HG03469 (cell line): ENCODE results near the gene ZNF518B.
A peak's percentile ranks its signal among the peaks of the same experiment; 100 is the strongest.
"Not testable (repeated sequence)": the region's sequence is repeated elsewhere in the genome, so short reads cannot be mapped to it uniquely, and the experiment has no call there.

ENCODE experiments used
- ATAC-seq: cut with Tn5 transposase; IDR thresholded peaks from one replicate; pipeline ENCODE4 v1.9.1; 2021; ENCODE audit warnings: mild to moderate bottlenecking, moderate library complexity, moderate number of reproducible peaks; ENCODE audit not compliant: unreplicated experiment

Gene ZNF518B

GRCh38 chr4:10456595-10457254, 501 bp downstream of the ZNF518B start:
- peak; percentile 42 for ATAC-seq

- no peak for ATAC-seq
Measured at GRCh38 chr4:10456260-10456594, 999 bp downstream of the ZNF518B start.

DNA sequence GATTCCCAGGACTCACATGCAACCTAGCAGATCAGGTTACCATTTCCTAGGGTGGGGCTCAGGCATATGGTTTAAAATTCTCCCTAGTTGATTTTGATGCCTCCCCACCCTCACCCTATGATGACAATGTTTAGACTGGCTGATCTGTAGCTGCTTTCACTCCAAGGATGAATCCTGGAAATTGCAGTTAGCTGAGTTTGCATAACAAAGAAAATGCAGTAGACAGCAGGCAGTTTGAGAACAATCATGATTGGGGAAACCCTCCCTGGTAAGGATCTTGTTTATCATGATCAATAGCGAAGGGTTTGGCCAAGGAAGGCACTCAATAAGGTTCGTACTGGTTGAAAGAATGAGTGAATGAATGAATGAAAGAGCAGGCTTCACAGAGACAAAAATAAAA, 2.1 kb downstream of the ZNF518B start:
- no peak for ATAC-seq

DNA sequence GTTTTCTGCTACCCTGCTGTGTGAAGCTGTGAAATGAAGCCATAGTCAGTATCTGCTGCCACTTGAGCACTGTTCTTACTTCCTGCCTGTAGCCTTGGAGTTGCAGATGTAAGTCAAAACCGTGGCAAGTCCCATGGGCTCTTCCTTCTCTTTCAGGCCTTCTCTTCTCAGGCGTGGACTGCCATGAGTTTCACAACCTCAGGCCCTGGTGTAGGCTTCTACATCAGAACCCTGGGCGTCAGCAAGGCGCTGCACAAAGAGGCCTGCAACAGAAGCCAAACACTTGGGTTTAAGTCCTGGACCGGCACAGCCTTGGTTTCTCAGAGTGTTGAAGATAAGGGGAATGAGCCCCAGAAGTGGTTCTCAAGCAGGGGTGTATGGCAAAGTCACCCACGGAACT, 2.5 kb downstream of the ZNF518B start:
- no peak for ATAC-seq

DNA sequence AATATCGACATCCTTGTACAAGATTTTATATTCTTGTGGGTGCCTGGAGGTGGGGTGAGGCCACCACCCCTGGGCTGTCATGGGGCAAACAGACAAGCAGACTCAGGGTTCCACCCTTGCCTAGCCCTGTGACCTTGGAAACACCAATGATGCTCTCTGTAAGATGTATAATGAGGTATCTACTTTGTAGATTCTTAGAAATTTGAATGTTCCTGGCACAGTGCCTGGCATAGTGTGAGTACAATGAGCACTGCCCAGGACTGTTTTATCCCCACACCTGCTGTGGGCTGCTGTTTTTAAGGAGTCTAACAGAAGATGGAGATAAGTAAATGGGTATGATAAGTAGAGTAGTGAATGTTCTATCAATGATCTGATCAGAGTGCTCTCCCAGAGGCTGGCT, 3.1 kb downstream of the ZNF518B start:
- no peak for ATAC-seq

- ATAC-seq = no peak
Measured at GRCh38 chr4:10448991-10449390, 8.2 kb downstream of the ZNF518B start.

DNA sequence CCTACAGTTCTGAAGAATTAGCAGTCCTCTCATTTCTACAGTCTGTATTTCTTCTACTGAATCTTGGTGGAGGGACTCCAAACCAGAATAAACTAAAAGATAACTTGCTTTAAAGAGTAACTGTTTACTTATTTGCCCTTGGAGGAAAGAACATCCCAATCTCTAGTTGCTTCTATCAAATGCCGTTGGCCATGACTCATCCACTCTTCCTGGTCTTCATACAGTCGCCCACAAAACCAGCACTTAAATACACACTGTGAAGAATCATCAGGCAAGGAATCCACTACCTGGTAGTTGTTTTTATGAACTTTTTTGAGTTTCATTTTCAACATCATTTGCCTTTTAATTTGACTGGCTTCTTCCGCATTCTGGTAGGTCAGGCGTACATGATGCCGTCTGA, 14.2 kb downstream of the ZNF518B start:
- ATAC-seq = no peak

GRCh38 chr4:10441512-10441911, 15.7 kb downstream of the ZNF518B start:
- ATAC-seq = no peak

DNA sequence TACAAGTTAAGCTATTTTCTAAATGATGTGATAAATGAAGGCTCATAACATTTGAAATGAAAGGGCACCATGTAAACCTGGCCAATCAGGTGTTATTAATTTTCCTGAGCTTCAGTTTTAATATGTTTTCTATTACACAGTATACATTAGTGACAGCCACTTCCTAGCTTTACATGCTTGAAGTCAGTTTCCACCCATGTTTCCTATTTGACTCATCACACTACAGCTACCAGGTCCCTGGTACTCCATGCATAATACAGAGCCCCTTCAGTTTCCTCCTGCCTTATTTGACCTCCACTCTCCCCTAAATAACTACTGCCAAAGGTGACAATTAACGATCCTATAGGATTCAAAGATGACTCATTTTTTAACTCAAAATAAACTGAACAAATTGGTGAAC, 18.3 kb downstream of the ZNF518B start:
- ATAC-seq = no peak

DNA sequence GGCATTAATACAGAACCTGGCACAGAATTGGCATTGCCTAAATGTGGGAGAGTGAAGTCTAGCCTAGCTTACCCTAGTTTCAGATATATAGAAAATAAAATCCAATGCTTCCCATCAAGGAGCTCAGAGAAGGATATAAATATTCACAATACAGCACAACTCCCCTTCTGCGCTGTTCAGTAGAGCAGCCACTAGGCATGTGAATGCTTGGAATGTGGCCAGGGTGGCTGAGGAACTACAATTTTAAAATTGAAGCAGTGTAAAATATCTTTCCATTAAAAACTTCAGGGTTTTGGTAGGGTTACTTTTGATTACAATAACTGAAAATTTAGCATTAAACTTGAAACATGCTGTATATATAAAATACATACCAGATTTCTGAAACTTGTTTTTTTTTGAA, 19.5 kb downstream of the ZNF518B start:
- no peak for ATAC-seq

GRCh38 chr4:10427680-10428079, 29.5 kb downstream of the ZNF518B start:
- ATAC-seq = not testable (repeated sequence)

DNA sequence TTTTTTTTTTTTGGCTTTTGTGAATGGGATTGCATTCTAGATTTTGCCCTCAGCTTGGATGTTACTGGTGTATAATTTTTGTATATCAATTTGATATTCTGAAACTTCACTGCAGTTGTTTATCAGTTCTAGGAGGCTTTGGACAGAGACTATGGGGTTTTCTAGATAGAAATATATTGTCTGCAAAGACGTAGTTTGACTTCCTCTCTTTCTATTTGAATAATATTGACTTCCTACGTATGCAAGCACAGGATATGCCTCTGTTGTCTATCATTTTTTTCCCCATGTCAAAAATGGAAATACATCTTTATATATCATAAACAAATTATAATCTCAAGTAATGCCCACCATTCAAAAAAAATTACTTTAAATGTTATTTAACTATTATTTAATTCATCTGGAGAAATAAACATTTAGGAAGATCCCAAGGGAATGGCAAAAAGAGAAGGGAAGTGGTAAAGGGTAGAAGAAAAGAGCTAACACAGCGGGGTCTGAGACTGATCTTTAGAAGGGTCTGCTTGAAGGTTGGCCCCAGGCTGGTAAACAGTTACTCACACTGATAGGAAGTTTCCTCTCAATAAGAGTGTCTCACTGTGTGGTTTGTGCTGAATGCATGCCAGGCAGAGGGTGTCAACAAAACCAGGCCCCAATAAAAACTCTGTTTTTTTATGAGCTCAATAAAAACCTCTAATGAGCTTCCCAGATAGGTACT, 35.7 kb downstream of the ZNF518B start:
- ATAC-seq = no peak

DNA sequence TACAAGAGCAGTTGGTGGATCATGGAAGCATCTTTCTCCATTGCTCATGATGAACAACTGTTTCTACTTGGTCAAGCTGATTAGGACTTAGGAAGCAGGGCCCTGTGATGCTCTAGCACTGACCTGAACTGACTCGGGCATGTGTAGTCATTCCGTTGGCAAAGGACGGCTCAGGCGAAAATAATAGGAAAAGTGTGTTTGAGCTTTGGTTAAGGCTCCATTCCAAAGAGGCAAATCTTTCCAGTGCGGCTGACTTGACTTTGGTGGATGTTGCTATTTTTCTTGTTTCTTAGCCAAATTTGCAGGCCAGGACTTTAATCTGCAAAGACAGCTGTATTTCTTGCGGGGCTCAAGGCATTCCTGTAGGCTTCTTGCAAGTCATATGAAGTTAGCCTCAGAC, 39.5 kb downstream of the ZNF518B start:
- no peak for ATAC-seq

DNA sequence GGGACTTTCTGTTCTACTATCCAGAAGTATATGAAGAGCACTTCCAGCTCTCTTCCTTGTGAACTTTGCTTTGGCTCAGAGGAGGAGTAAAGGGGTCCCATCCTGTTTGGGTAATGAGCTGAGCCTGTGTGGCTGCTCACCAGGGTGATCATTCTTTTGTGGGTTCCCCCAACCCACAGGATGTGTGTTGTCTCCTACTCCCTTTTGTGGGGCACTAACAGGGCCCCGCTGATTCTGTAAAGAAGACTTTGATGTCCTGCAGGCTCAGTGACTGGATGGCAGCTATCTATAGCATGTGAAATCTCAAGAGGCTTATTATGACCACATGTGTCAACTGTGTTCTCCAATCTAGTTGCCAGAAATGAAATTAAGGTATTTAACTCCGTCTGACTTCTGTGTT, 40.8 kb downstream of the ZNF518B start:
- ATAC-seq = no peak

GRCh38 chr4:10413177-10413576, 44.0 kb downstream of the ZNF518B start:
- ATAC-seq = peak; percentile 98

- no peak for ATAC-seq
Measured at GRCh38 chr4:10405672-10406071, 51.6 kb downstream of the ZNF518B start.

- no peak for ATAC-seq
Measured at GRCh38 chr4:10403633-10404445, 53.4 kb downstream of the ZNF518B start.

- ATAC-seq = no peak
Measured at GRCh38 chr4:10395971-10396580, 61.1 kb downstream of the ZNF518B start.
